ENCODE data around the gene ANXA11. TPM values are rescaled to one million over a fixed set of nuclear protein-coding genes. Genes with fewer than 3 reads are reported as not detected.

Gene ANXA11
- total RNA-seq, 1 experiment from 2014 or later = 56.0 TPM

DNA sequence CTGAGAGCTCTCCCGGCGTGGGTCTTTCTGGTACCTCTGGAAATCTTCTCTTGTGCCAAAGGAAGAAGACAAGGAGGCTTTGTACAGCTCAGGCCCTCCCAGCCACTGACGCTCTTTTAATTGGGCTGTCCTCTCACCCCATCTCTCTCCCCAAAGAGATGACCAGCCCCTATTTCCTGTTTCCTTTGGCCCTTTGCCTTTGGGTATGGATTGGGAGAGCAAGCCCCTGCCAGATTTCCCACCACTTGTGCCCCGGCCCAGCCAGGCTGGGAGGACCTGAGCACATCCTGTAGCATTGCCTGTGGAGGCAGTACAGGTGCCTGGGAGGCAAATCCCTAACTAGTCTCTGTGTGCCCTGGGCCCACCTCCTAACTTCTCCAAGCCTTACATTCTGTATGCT is 78.5 kb downstream of the ANXA11 start:
- Histone ChIP-seq H3K27ac (ENCODE audit: low read length) (no peak overlapping the region), H3K9me3 (ENCODE audit: low read length) (no peaks in the 10 kb centered on the region), H3K27me3 (ENCODE audit: low read length) (no peaks in the 10 kb centered on the region), H3K36me3 (ENCODE audit: insufficient read depth, low read length) (no peaks in the 10 kb centered on the region), H3K4me1 (ENCODE audit: low read length) (no peaks in the 10 kb centered on the region), H2AFZ (ENCODE audit: low read length) (no peak overlapping the region), H3K9me2 (replicated peaks; ENCODE audit: insufficient read depth, low read length) (no peaks in the 10 kb centered on the region), H3K4me3 (ENCODE audit: low read length) (no peak overlapping the region), H3K9ac (ENCODE audit: low read length) (no peak overlapping the region), H3K4me2 (ENCODE audit: low read depth, low read length, poor library complexity, severe bottlenecking) (no peak overlapping the region), H4K20me1 (ENCODE audit: insufficient read depth, low read depth, low read length) (no peaks in the 10 kb centered on the region), H3K79me2 (ENCODE audit: low read length) (no peaks in the 10 kb centered on the region)
- no peak for DNase-seq

DNA sequence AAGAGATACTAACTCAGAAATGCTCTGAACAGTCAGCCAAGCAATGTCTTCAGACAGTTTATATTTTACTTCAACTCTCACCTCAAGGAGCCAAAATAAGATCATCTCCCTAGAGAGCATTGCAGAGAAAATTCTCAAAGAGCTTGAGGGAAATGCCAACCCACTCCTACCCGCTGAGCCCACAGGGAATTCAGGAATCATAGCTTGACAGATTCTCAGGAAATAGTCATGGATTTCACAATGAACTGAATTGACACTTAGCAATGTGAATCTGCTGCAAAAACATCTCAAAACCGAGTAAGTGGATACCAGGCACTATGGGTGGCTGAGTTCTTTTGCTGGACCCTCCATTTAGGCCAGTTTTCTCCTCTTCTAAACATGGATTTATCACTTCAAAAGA is 82.6 kb downstream of the ANXA11 start:
- H3K9me3 ChIP-seq (ENCODE audit: low read length) = no peaks in the 10 kb centered on the region
- no peaks in the 10 kb centered on the region for H3K79me2 ChIP-seq (ENCODE audit: low read length)
- no peak overlapping the region for H3K4me2 ChIP-seq (ENCODE audit: low read depth, low read length, poor library complexity, severe bottlenecking)
- no peaks in the 10 kb centered on the region for H3K4me1 ChIP-seq (ENCODE audit: low read length)
- H4K20me1 ChIP-seq (ENCODE audit: insufficient read depth, low read depth, low read length) = no peaks in the 10 kb centered on the region
- H3K36me3 ChIP-seq (ENCODE audit: insufficient read depth, low read length) = no peaks in the 10 kb centered on the region
- H2AFZ ChIP-seq (ENCODE audit: low read length) = no peak overlapping the region
- no peak overlapping the region for H3K27ac ChIP-seq (ENCODE audit: low read length)
- H3K27me3 ChIP-seq (ENCODE audit: low read length) = no peaks in the 10 kb centered on the region
- no peak for DNase-seq
- no peak overlapping the region for H3K9ac ChIP-seq (ENCODE audit: low read length)
- no peaks in the 10 kb centered on the region for H3K9me2 ChIP-seq (replicated peaks; ENCODE audit: insufficient read depth, low read length)
- no peak overlapping the region for H3K4me3 ChIP-seq (ENCODE audit: low read length)

DNA sequence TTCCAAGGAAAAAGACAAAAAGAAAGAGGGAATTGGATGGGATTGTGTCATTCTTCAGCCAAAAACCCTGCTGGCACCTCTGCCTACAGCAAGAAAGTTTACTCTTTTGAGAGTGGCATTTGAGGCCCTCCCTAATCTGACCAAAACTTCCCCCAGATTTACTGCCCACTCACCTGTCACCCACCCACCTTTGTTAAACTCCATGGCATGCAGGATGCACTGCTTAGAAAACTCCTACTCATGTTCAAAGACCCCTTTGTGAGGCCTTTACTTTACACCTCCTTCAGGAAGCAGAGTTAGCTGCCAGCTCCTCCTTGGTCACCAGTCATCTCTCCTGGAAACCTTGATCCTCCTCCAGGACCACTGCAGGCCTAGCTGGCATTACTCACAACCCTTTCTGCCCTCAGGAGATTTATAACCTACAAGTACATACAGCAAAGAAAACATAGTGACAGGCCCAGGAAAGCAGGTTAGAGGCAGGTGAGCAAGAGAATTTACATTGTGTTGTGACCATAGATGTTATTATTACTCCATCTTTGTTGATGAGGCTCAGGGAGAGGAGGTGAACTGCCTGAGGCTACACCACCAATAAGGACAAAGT is 83.1 kb downstream of the ANXA11 start:
- Histone ChIP-seq H3K36me3 (ENCODE audit: insufficient read depth, low read length) (no peaks in the 10 kb centered on the region), H3K4me1 (ENCODE audit: low read length) (no peaks in the 10 kb centered on the region), H3K9ac (ENCODE audit: low read length) (no peak overlapping the region), H3K9me2 (replicated peaks; ENCODE audit: insufficient read depth, low read length) (no peaks in the 10 kb centered on the region), H3K4me2 (ENCODE audit: low read depth, low read length, poor library complexity, severe bottlenecking) (no peak overlapping the region), H3K27me3 (ENCODE audit: low read length) (no peaks in the 10 kb centered on the region), H2AFZ (ENCODE audit: low read length) (no peak overlapping the region), H4K20me1 (ENCODE audit: insufficient read depth, low read depth, low read length) (no peaks in the 10 kb centered on the region), H3K9me3 (ENCODE audit: low read length) (no peaks in the 10 kb centered on the region), H3K79me2 (ENCODE audit: low read length) (no peaks in the 10 kb centered on the region), H3K4me3 (ENCODE audit: low read length) (no peak overlapping the region), H3K27ac (ENCODE audit: low read length) (no peak overlapping the region)
- DNase-seq = no peak

GRCh38 chr10:80118669-80119068 is 86.7 kb downstream of the ANXA11 start:
- DNase-seq = no peak
- H4K20me1 ChIP-seq (ENCODE audit: insufficient read depth, low read depth, low read length) = no peaks in the 10 kb centered on the region
- no peak overlapping the region for H3K9ac ChIP-seq (ENCODE audit: low read length)
- no peaks in the 10 kb centered on the region for H3K27me3 ChIP-seq (ENCODE audit: low read length)
- H3K9me3 ChIP-seq (ENCODE audit: low read length) = no peaks in the 10 kb centered on the region
- H3K4me1 ChIP-seq (ENCODE audit: low read length) = no peaks in the 10 kb centered on the region
- no peaks in the 10 kb centered on the region for H3K79me2 ChIP-seq (ENCODE audit: low read length)
- no peak overlapping the region for H3K4me2 ChIP-seq (ENCODE audit: low read depth, low read length, poor library complexity, severe bottlenecking)
- no peaks in the 10 kb centered on the region for H3K9me2 ChIP-seq (replicated peaks; ENCODE audit: insufficient read depth, low read length)
- H3K4me3 ChIP-seq (ENCODE audit: low read length) = no peak overlapping the region
- H3K36me3 ChIP-seq (ENCODE audit: insufficient read depth, low read length) = no peaks in the 10 kb centered on the region
- no peak overlapping the region for H3K27ac ChIP-seq (ENCODE audit: low read length)
- no peak overlapping the region for H2AFZ ChIP-seq (ENCODE audit: low read length)

GRCh38 chr10:80110986-80111385 is 94.4 kb downstream of the ANXA11 start:
- Histone ChIP-seq H3K9ac (ENCODE audit: low read length) (no peak overlapping the region), H3K27me3 (ENCODE audit: low read length) (no peaks in the 10 kb centered on the region), H3K4me2 (ENCODE audit: low read depth, low read length, poor library complexity, severe bottlenecking) (no peak overlapping the region), H3K4me1 (ENCODE audit: low read length) (no peaks in the 10 kb centered on the region), H3K79me2 (ENCODE audit: low read length) (no peaks in the 10 kb centered on the region), H3K36me3 (ENCODE audit: insufficient read depth, low read length) (no peaks in the 10 kb centered on the region), H3K9me2 (replicated peaks; ENCODE audit: insufficient read depth, low read length) (no peaks in the 10 kb centered on the region), H3K9me3 (ENCODE audit: low read length) (peaks cover 15% of the 10 kb centered on the region), H3K4me3 (ENCODE audit: low read length) (no peak overlapping the region), H2AFZ (ENCODE audit: low read length) (no peak overlapping the region), H4K20me1 (ENCODE audit: insufficient read depth, low read depth, low read length) (no peaks in the 10 kb centered on the region), H3K27ac (ENCODE audit: low read length) (no peak overlapping the region)
- no peak for DNase-seq

DNA sequence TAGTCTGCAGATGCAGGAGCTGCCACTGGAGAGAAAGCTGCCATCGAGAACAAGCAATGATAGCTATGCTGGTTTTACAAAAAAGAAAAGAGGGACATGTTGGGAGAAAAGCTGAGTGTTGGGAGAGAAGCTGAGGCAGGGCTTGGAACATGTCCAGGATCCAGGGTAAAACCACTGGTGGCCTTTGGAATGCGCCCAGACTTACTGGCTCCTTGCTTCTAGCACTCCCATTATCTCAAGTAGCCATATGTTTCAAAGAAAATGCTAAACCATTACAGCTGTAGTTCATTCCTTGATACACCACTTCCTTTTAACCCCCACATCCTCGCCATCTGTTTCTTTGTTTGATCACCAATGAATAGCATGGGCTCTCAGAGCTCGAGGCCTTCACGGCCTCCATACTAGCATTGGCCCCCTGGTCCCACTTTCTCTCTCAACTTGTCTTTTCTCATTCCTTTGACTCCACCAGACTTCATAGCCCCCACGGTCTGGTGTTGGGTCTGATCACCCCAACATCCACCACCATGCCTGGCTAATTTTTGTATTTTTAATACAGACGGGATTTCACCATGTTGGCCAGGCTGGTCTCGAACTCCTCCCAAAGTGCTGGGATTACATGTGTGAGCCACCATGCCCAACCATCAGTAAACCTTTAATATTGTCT is 96.6 kb downstream of the ANXA11 start:
- no peak overlapping the region for H3K9ac ChIP-seq (ENCODE audit: low read length)
- no peak for DNase-seq
- H3K9me2 ChIP-seq (replicated peaks; ENCODE audit: insufficient read depth, low read length) = no peaks in the 10 kb centered on the region
- H2AFZ ChIP-seq (ENCODE audit: low read length) = no peak overlapping the region
- H3K36me3 ChIP-seq (ENCODE audit: insufficient read depth, low read length) = no peaks in the 10 kb centered on the region
- peaks cover 15% of the 10 kb centered on the region for H3K9me3 ChIP-seq (ENCODE audit: low read length)
- H3K27ac ChIP-seq (ENCODE audit: low read length) = no peak overlapping the region
- H3K4me1 ChIP-seq (ENCODE audit: low read length) = peaks cover 7% of the 10 kb centered on the region
- no peaks in the 10 kb centered on the region for H3K79me2 ChIP-seq (ENCODE audit: low read length)
- no peak overlapping the region for H3K4me3 ChIP-seq (ENCODE audit: low read length)
- H3K27me3 ChIP-seq (ENCODE audit: low read length) = no peaks in the 10 kb centered on the region
- no peaks in the 10 kb centered on the region for H4K20me1 ChIP-seq (ENCODE audit: insufficient read depth, low read depth, low read length)
- no peak overlapping the region for H3K4me2 ChIP-seq (ENCODE audit: low read depth, low read length, poor library complexity, severe bottlenecking)

- H3K27ac ChIP-seq (ENCODE audit: low read length) = no peak overlapping the region
- no peaks in the 10 kb centered on the region for H3K79me2 ChIP-seq (ENCODE audit: low read length)
- H3K36me3 ChIP-seq (ENCODE audit: insufficient read depth, low read length) = no peaks in the 10 kb centered on the region
- no peak overlapping the region for H3K9ac ChIP-seq (ENCODE audit: low read length)
- H3K27me3 ChIP-seq (ENCODE audit: low read length) = no peaks in the 10 kb centered on the region
- H2AFZ ChIP-seq (ENCODE audit: low read length) = peak overlapping the region; percentile 41; the same call in 1 of the 2 replicates
- no peaks in the 10 kb centered on the region for H3K9me2 ChIP-seq (replicated peaks; ENCODE audit: insufficient read depth, low read length)
- no peak overlapping the region for H3K4me3 ChIP-seq (ENCODE audit: low read length)
- H3K4me2 ChIP-seq (ENCODE audit: low read depth, low read length, poor library complexity, severe bottlenecking) = no peak overlapping the region
- H3K9me3 ChIP-seq (ENCODE audit: low read length) = peaks cover 11% of the 10 kb centered on the region
- no peak for DNase-seq
- no peaks in the 10 kb centered on the region for H4K20me1 ChIP-seq (ENCODE audit: insufficient read depth, low read depth, low read length)
- H3K4me1 ChIP-seq (ENCODE audit: low read length) = peaks cover 7% of the 10 kb centered on the region
Measured at GRCh38 chr10:80104066-80104926, 101.0 kb downstream of the ANXA11 start.

Data from Karpas-422 (cell line).